Thoracic aorta (tissue), 2 donors: Measurements from ENCODE around the gene ZNF516. TPM values are rescaled to one million over a fixed set of nuclear protein-coding genes. Genes with fewer than 3 reads are reported as not detected.

Experiments used
- ATAC-seq: fragments of 150-250 bp; one replicate; pipeline ENCODE4 v1.8.0; 2017; ENCODE audit warnings: low read depth; ENCODE audit not compliant: insufficient number of reproducible peaks, low FRiP score
- DNase-seq: peaks from one replicate; pipeline ENCODE4 v3.0.0-alpha.2; 2020; ENCODE audit warnings: low spot score
- H3K27ac ChIP-seq, 2 donors: fragments of 200-600 bp; sonication (generic); 1 replicate in 1 of 2; 2 replicates in 1 of 2; pipeline ENCODE4 v1.5.1; 2016; ENCODE audit warnings: mild to moderate bottlenecking in 2 of 2, moderate library complexity in 2 of 2
- H3K27me3 ChIP-seq: fragments of 200-600 bp; sonication (generic); replicated peaks from 2 replicates; pipeline ENCODE4 v1.6.0; 2016; ENCODE audit warnings: mild to moderate bottlenecking; ENCODE audit not compliant: insufficient read depth
- H3K36me3 ChIP-seq: fragments of 200-600 bp; sonication (generic); one replicate; pipeline ENCODE4 v1.5.1; 2016
- H3K4me1 ChIP-seq, 2 donors: fragments of 200-600 bp; sonication (generic); 1 replicate in 1 of 2; 2 replicates in 1 of 2; pipeline versions ENCODE4 v1.5.1 to v1.6.0; 2016; ENCODE audit warnings: low read depth in 2 of 2, mild to moderate bottlenecking in 1 of 2; ENCODE audit not compliant: control insufficient read depth in 1 of 2
- H3K4me3 ChIP-seq: fragments of 200-600 bp; sonication (generic); 2 replicates; pipeline ENCODE4 v1.5.1; 2016; ENCODE audit warnings: mild to moderate bottlenecking
- H3K9me3 ChIP-seq: fragments of 200-600 bp; sonication (generic); 2 replicates; pipeline ENCODE4 v1.5.1; 2016
- CTCF ChIP-seq: fragments of 200-600 bp; sonication (generic); IDR thresholded peaks from one replicate; pipeline ENCODE4 v1.5.1; 2019; ENCODE audit warnings: antibody characterized with exemption
- total RNA-seq, 2 donors: library from RNA; depleted of rRNA; stranded (reverse); fragments of >200 nt; gene quantifications; one replicate each; pipeline versions ENCODE4 v1.1.0 to v1.2.3, GENCODE V29; 2016

ZNF516 gene
- total RNA-seq, 2 donors from 2014 or later, result 19.5 to 19.8 TPM

GRCh38 chr18:76363436-76364120, 131.5 kb downstream of the ZNF516 start:
- H3K9me3 ChIP-seq, result no peaks in the 10 kb centered on the region
- H3K4me1 ChIP-seq, result no peaks in the 10 kb centered on the region
- no peaks in the 10 kb centered on the region for H3K27me3 ChIP-seq
- no peak for ATAC-seq
- H3K36me3 ChIP-seq, result peaks cover 6% of the 10 kb centered on the region
- no peak for DNase-seq
- no peak overlapping the region for H3K4me3 ChIP-seq
- H3K27ac ChIP-seq, result no peak overlapping the region
- TF ChIP-seq CTCF, result no peak

DNA sequence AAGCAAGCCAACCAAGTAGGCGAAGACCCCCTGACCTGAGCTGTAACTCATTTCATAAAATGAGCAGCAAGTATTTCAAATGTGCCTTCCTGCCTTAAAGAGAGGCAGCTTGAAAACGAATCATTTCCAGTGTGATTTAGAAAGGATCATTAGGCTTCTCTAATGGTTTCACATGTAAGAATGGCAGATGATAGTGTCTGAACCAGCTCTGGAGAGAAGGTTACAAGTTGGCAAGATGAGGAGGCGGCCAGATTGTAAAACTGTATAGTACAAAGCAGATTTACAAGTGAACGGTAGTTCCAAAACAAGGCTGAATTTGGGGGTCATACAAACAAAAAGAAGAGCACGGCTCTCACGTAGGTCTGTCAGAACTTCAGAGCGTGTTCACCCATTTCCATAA, 132.4 kb downstream of the ZNF516 start:
- H3K27ac ChIP-seq, result no peak overlapping the region

DNA sequence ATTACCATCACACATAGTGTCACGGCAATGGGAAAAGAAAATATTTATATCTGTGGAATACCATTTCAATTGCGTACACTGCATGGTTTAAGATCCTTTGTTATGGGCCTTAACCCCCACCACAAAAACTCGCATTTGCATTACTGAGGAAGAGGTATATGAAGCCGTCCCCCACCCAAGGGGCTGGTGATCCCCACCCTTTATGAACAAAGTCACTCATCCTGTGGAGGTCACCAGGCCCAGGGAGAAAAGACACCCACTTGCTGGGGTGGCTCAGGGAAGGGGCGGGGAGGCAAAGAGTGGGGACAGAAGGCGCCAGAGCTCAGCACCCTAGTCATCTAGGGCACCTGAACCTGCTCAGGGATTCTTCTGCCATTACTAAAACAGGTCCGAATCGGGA, 133.8 kb downstream of the ZNF516 start:
- H3K27me3 ChIP-seq, result no peaks in the 10 kb centered on the region
- ATAC-seq, result no peak
- no peaks in the 10 kb centered on the region for H3K9me3 ChIP-seq
- H3K27ac ChIP-seq, result no peak overlapping the region
- DNase-seq, result no peak
- no peak overlapping the region for H3K4me3 ChIP-seq
- peaks cover 9% of the 10 kb centered on the region for H3K36me3 ChIP-seq
- TF ChIP-seq CTCF, result no peak
- no peaks in the 10 kb centered on the region for H3K4me1 ChIP-seq

More for the DNA sequence above, 132.4 kb downstream of the ZNF516 start:
- no peaks in the 10 kb centered on the region for H3K4me1 ChIP-seq
- H3K4me3 ChIP-seq, result no peak overlapping the region
- DNase-seq, result no peak
- TF ChIP-seq CTCF, result no peak
- H3K36me3 ChIP-seq, result peaks cover 8% of the 10 kb centered on the region
- no peak for ATAC-seq
- no peaks in the 10 kb centered on the region for H3K9me3 ChIP-seq
- no peaks in the 10 kb centered on the region for H3K27me3 ChIP-seq

- no peak for DNase-seq
- no peak overlapping the region for H3K27ac ChIP-seq
- no peaks in the 10 kb centered on the region for H3K27me3 ChIP-seq
- H3K36me3 ChIP-seq, result peaks cover 9% of the 10 kb centered on the region
- H3K4me3 ChIP-seq, result no peak overlapping the region
- no peaks in the 10 kb centered on the region for H3K4me1 ChIP-seq
- no peak for ATAC-seq
- TF ChIP-seq CTCF, result no peak
- no peaks in the 10 kb centered on the region for H3K9me3 ChIP-seq
These were observed 135.1 kb downstream of the ZNF516 start for GRCh38 chr18:76359909-76360308.

GRCh38 chr18:76358774-76359173, 136.3 kb downstream of the ZNF516 start:
- ATAC-seq (no peak), DNase-seq (no peak)
- Histone ChIP-seq H3K27me3 (no peaks in the 10 kb centered on the region), H3K27ac (no peak overlapping the region), H3K4me3 (no peak overlapping the region), H3K36me3 (peaks cover 9% of the 10 kb centered on the region), H3K9me3 (no peaks in the 10 kb centered on the region), H3K4me1 (peaks cover 0 to 6% of the 10 kb centered on the region in 2 donors)
- TF ChIP-seq CTCF, result no peak
